RWPE1 (cell line): ENCODE measurements around the gene PEAK1.

ENCODE experiments used
- CTCF ChIA-PET: fragments of 350-600 bp; sonication (Branson Sonifier 250); formaldehyde crosslinking; extraction: SDS; loops from one replicate; lab custom pipeline; 2021; lab: Yijun Ruan, JAX
- POLR2A ChIA-PET: fragments of 400-600 bp; formaldehyde crosslinking; extraction: SDS; loops from one replicate; lab custom pipeline; 2020; ENCODE audit warnings: antibody characterized with exemption; ENCODE audit not compliant: low non-redundant PET; lab: Yijun Ruan, JAX
- DNase-seq: peaks from one replicate; pipeline ENCODE4 v3.0.0; 2012; ENCODE audit warnings: low spot score
- H3K27ac ChIP-seq: fragments of 450-650 bp; 2 replicates; pipeline ENCODE4 v1.5.1; 2017
- CTCF ChIP-seq: fragments of 450-650 bp; conservative IDR thresholded peaks from 2 replicates; pipeline ENCODE4 v1.5.1; 2017; ENCODE audit warnings: low read depth, mild to moderate bottlenecking

PEAK1 gene

GRCh38 chr15:77143191-77143590 lies 276.7 kb downstream of the PEAK1 start:
- ChIA-PET CTCF (no interaction called here), POLR2A (no interaction called here)
- H3K27ac ChIP-seq: no peak overlapping the region
- no peak for TF ChIP-seq CTCF
- no peak for DNase-seq

- TF ChIP-seq CTCF: no peak
- no peak overlapping the region for H3K27ac ChIP-seq
- ChIA-PET CTCF (no interaction called here), POLR2A (no interaction called here)
- DNase-seq: no peak
Measured at GRCh38 chr15:77140220-77140619, 279.7 kb downstream of the PEAK1 start.

GRCh38 chr15:77139312-77139711 lies 280.6 kb downstream of the PEAK1 start:
- no peak overlapping the region for H3K27ac ChIP-seq
- POLR2A ChIA-PET: no interaction called here
- CTCF ChIA-PET: no interaction called here
- no peak for DNase-seq
- TF ChIP-seq CTCF: no peak

- TF ChIP-seq CTCF: no peak
- CTCF ChIA-PET: interaction anchor here (0.6 kb wide), 1 partner anchor 8 kb away, joined by 3 read pairs; no protein-coding TSS in a partner anchor
- DNase-seq: no peak
- H3K27ac ChIP-seq: no peak overlapping the region
- POLR2A ChIA-PET: no interaction called here
Measured at GRCh38 chr15:77138167-77138522, 281.8 kb downstream of the PEAK1 start.

GRCh38 chr15:77135181-77135580 lies 284.7 kb downstream of the PEAK1 start:
- ChIA-PET POLR2A (no interaction called here), CTCF (no interaction called here)
- H3K27ac ChIP-seq: no peak overlapping the region
- no peak for DNase-seq
- no peak for TF ChIP-seq CTCF

- DNase-seq: no peak
- no peak for TF ChIP-seq CTCF
Measured at GRCh38 chr15:77130315-77130930, 289.5 kb downstream of the PEAK1 start.

More at GRCh38 chr15:77130315-77130930, 289.5 kb downstream of the PEAK1 start:
- ChIA-PET POLR2A (no interaction called here), CTCF (interaction anchor here (0.7 kb wide), 1 partner anchor 8 kb away, joined by 3 read pairs; no protein-coding TSS in a partner anchor)
- H3K27ac ChIP-seq: no peak overlapping the region
